ENCODE data around the gene TMEM245. TPM values are rescaled to one million over a fixed set of nuclear protein-coding genes. Genes with fewer than 3 reads are reported as not detected.

The TMEM245 gene
- total RNA-seq, 1 experiment from 2014 or later: 34.8 TPM

DNA sequence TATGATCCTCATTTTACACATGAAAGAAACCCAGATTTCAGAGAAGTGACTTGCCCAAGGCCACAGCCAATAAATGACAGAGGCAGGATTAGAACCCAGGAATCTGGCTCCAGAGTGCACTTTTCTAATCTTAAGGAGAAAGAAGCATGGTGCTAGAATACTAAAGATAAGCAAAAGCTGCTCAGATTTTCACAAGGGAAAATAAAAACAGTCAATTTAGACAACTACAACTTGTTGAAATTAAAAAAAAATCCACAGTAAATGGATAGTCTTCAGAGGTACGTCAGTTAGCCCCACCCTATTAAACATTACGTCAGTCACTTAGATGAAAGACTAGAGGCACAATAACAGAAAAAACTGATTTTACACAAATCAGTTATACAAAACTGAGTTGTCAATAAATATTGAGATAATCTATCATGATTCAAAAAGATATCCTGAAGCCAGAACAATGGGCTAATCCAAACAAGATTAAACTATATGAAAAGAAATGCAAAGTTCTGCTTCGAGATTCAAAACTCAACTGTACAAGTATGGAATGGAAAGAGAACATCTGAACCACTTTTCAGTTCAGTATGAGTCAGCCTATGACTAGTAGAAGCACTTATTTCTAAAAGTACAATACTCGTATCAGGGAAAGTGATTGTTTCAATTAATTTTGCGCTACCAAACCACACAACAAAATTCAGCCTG is 9.3 kb downstream of the TMEM245 start (continued):
- no peak for TF ChIP-seq CTCF (IDR thresholded peaks at IDR 0.05 in 2 of 3, conservative IDR thresholded peaks at IDR 0.05 in 1 of 3; ENCODE audit: borderline replicate concordance in 1 of 3, insufficient read depth in 1 of 3, low read depth in 2 of 3, low read length in 2 of 3)
- TF ChIP-seq EGR1 (IDR thresholded peaks at IDR 0.05; ENCODE audit: low read depth): 0 out of 2 replicates have a peak, but pooled peaks have one; percentile 12

GRCh38 chr9:109109967-109110328 is 9.8 kb downstream of the TMEM245 start:
- DNase-seq (ENCODE audit: low read depth, low spot score): no peak
- ChIA-PET POLR2A (interaction anchor here (1.5 kb wide), 1 partner anchor 8 kb away, joined by 5 read pairs; no protein-coding TSS in a partner anchor), CTCF (no interaction called here), RAD21 (ENCODE audit: low non-redundant PET in 1 of 2, low total read pairs in 2 of 2, uncharacterized antibody in 2 of 2, unreplicated experiment in 2 of 2) (no interaction called here)
- peak overlapping the region; percentile 66 for H3K4me2 ChIP-seq (ENCODE audit: low read length)
- no peaks in the 10 kb centered on the region for H3K9me2 ChIP-seq (ENCODE audit: insufficient read depth)
- H3K27me3 ChIP-seq (ENCODE audit: insufficient read depth, low read length): no peaks in the 10 kb centered on the region
- BruUV-seq (replicated peaks): no TSS peak
- no peak overlapping the region for H3K27ac ChIP-seq (ENCODE audit: low read depth, low read length)
- intact Hi-C loops (cut with micrococcal nuclease): loop anchor here (5.0 kb wide), 1 partner anchor 98 kb away; the partner anchor contains the start of gene CTNNAL1
- H3K4me1 ChIP-seq (ENCODE audit: control insufficient read depth in 1 of 2, insufficient read depth in 2 of 2, low read length in 2 of 2): peaks cover 45 to 68% of the 10 kb centered on the region in 2 experiments
- H3K9ac ChIP-seq (ENCODE audit: low read length): peak overlapping the region; percentile 42; the same call in 1 of the 2 replicates
- no peak for ATAC-seq
- peaks cover 16% of the 10 kb centered on the region; the same call in 1 of the 2 replicates for H4K20me1 ChIP-seq (ENCODE audit: insufficient read depth)
- no peak overlapping the region for H2AFZ ChIP-seq (ENCODE audit: low read depth, low read length, poor library complexity, severe bottlenecking)
- H3K36me3 ChIP-seq (ENCODE audit: control insufficient read depth in 1 of 2, insufficient read depth in 2 of 2, low read length in 2 of 2): no peaks in the 10 kb centered on the region
- TF ChIP-seq EZH2phosphoT487 (IDR thresholded peaks at IDR 0.05; ENCODE audit: borderline replicate concordance) (no peak), ZFX (IDR thresholded peaks at IDR 0.05) (no peak), FOSL1 (IDR thresholded peaks at IDR 0.05; ENCODE audit: low read depth) (no peak), SIN3A (IDR thresholded peaks at IDR 0.05; ENCODE audit: low read depth) (no peak)
- peaks cover 99% of the 10 kb centered on the region for H3K79me2 ChIP-seq (ENCODE audit: insufficient read depth, low read length)
- H3K9me3 ChIP-seq (ENCODE audit: control insufficient read depth in 1 of 2, insufficient read depth in 1 of 2, low read depth in 1 of 2, low read length in 2 of 2): no peaks in the 10 kb centered on the region
- 0 out of 4 replicates have a peak overlapping the region, but pooled peaks of 1 of the 2 experiments have one; percentile 32 for H3K4me3 ChIP-seq (replicated peaks in 1 of 2; ENCODE audit: low read depth in 1 of 2, low read length in 2 of 2)
